Nucleus accumbens (tissue), 56 donors: ENCODE data around the gene TRIM2.

Source experiments
- DNase-seq, 56 donors: peaks; one replicate each; lab custom pipeline; 2025; lab: John Stamatoyannopoulos, UW

Gene TRIM2

GRCh38 chr4:153362184-153362583, 157.9 kb downstream of the TRIM2 start:
- DNase-seq: no peak

DNA sequence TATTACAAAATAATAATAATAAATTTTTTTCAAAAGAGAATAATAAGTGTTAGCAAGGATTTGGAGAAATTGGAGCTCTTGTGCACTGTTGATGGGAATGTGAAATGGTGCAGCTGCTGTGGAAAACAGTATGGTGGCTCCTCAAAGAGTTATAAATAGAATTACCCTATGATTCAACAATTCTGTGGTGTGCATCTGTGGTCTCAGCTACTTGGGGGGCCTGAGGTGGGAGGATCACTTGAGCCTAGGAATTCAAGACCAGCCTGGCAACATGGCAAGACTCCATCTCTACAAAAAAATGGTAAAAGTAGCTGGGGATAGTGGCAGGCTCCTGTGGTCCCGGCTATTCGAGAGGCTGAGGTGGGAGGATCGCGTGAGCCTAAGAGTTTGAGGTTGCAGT, 159.8 kb downstream of the TRIM2 start:
- DNase-seq: no peak

- DNase-seq: no peak
Observed at GRCh38 chr4:153365003-153365402, 160.8 kb downstream of the TRIM2 start.

- DNase-seq: no peak
Observed at GRCh38 chr4:153366486-153366885, 162.2 kb downstream of the TRIM2 start.

DNA sequence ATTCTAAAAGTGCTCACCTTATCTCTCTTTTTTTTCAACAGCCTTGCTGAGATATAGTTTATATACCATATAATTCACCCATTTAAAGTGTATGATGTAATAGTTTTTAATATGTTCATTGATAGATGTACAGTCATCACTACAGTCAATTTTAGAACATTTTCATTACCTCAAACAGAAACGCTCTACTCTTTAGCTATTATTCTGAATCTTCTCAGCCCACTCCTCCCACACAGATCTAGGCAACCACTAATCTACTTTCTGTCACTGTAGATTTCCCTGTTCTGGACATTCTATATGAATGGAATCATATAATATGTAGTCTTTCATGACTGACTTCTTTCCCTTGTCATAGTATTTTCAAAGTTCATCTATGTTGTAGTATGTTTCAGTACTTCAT, 162.8 kb downstream of the TRIM2 start:
- DNase-seq: no peak

DNA sequence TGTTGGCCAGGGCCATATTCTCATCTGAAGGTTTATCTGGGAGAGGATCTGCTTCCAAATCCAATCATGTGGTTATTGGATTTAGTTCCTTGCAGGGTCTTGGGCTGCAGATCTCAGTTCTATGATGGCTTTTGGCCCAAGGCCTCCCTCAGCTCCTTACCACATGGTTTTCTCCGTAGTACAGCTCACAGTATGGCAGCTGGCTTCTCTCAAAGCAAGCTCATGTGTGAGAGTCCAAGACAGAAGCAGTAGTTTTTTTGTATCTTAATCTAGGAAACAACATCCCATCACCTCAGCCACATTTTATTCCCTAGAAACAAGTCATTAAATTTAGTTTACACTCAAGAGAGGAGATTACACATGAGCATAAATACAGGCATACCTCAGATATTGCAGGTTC, 164.8 kb downstream of the TRIM2 start:
- no peak for DNase-seq

DNA sequence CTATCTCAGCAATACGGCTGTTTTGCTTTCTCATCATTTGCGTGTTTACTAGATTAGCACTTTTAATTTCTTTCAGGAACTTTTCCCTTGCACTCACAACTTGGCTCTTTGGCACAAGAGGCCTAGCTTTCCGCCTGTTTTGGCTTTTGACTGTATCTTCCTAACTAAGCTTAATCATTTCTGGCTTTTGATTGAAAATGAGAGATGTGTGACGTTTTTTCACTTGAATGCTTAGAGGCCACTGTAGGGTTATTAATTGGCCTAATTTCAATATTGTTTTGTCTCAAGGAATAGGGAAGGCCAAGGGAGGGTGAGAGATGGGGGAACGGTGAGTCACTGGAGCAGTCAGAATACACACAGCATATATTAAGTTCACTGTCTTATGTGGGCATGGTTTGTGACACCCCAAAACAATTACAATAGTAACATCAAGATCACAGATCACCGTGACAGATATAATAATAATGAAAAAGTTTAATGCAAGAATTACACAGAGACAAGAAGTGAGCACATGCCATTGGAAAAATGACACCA, 167.5 kb downstream of the TRIM2 start:
- no peak for DNase-seq

GRCh38 chr4:153372967-153373562, 168.8 kb downstream of the TRIM2 start:
- no peak for DNase-seq

- DNase-seq: no peak
Observed at GRCh38 chr4:153374442-153374841, 170.2 kb downstream of the TRIM2 start.

- no peak for DNase-seq
Observed at GRCh38 chr4:153375303-153375702, 171.1 kb downstream of the TRIM2 start.

DNA sequence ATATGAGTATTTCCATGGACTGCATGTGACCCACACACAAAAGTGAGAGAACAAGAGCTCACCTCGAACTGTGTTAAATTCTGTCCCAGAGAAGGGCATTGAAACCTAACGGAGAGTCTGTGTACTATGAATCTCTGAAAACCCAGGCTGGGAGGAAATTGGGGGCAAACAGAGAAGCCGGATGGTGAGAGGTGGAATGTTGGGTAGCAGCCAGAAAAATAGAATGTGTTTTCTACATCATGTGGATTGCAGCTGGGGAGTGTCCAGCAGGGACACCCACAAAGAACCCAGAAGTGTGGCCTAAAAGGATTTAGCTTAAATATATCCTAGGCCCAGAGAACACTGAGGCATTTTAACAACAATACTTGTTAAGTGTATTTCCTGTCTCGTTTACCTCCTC, 178.9 kb downstream of the TRIM2 start:
- DNase-seq: no peak

- no peak for DNase-seq
Observed at GRCh38 chr4:153384160-153384559, 179.9 kb downstream of the TRIM2 start.

GRCh38 chr4:153385784-153386183, 181.5 kb downstream of the TRIM2 start:
- no peak for DNase-seq

DNA sequence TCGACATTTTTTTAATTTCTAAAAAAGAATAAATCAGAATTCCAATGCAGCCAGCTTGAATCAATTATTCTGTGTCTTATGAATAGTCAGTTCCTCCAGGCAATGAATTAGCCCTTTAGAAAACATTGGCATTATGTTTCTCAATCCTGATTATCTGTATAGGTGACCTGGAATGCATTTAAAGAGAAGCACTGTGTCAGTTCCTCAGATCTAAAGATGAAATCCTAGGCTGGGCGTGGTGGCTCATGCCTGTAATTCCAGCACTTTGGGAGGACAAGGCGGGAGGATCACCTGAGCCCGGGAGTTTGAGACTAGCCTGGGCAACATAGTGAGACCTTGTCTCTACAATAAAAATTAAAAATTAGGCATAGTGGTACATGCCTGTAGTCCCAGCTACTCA, 183.7 kb downstream of the TRIM2 start:
- DNase-seq: no peak
